NCI-H446 (cell line): Measurements from ENCODE around the gene STK32C.

Source experiments
- DNase-seq, 2 experiments: peaks; one replicate each; lab custom pipeline; 2025; lab: John Stamatoyannopoulos, UW

STK32C gene

GRCh38 chr10:132184816-132185593 lies 122.7 kb downstream of the STK32C start:
- no peak for DNase-seq

- DNase-seq, result no peak
Observed at GRCh38 chr10:132183046-132183445, 124.7 kb downstream of the STK32C start.

GRCh38 chr10:132182591-132182990 lies 125.2 kb downstream of the STK32C start:
- no peak for DNase-seq

GRCh38 chr10:132181691-132182425 lies 125.9 kb downstream of the STK32C start:
- DNase-seq, result no peak

GRCh38 chr10:132180736-132181135 lies 127.0 kb downstream of the STK32C start:
- no peak for DNase-seq

GRCh38 chr10:132179551-132180392 lies 128.0 kb downstream of the STK32C start:
- no peak for DNase-seq

DNA sequence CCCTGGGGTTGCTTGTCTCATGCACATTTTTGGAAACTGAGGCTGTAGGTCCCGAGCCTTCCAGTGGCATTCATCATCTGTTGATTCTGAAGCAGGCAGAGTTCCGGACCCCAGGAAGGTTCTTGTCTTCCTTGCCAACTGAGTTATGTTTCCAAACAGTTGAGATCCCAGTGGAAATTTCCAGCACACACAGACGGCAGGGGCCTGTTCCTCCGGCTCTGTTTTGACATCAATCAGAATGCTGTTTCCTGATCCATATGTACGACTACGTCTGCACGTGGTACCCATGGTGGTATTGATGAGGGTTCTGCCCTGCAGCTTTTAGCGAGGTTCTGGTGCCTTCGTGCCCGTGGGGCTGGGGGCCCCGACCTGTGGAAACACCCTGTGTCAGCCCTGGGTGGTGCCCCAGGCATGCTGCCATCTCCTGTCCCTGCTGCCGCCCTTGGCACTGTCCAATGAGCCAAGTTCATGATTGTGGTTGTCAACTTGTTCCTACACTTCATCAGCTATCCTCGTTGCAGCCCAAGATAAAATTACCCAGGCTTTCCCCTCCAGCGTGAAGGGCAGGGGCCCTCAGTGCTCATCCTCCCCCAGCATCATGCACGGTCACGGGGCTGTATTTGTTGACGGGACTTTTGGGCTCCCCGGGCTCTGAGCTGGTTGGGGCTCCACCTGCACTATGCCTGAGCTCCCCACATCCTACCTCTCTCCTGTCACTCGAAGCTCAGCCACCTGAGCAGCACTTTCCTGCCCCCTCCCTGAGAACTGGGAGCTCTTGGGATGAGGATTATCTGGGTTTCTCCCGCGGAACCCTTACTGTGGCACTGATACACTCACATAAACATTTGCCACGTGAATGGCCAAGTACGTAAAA lies 128.8 kb downstream of the STK32C start:
- no peak for DNase-seq

- DNase-seq, result no peak
Observed at GRCh38 chr10:132178046-132178445, 129.7 kb downstream of the STK32C start.

DNA sequence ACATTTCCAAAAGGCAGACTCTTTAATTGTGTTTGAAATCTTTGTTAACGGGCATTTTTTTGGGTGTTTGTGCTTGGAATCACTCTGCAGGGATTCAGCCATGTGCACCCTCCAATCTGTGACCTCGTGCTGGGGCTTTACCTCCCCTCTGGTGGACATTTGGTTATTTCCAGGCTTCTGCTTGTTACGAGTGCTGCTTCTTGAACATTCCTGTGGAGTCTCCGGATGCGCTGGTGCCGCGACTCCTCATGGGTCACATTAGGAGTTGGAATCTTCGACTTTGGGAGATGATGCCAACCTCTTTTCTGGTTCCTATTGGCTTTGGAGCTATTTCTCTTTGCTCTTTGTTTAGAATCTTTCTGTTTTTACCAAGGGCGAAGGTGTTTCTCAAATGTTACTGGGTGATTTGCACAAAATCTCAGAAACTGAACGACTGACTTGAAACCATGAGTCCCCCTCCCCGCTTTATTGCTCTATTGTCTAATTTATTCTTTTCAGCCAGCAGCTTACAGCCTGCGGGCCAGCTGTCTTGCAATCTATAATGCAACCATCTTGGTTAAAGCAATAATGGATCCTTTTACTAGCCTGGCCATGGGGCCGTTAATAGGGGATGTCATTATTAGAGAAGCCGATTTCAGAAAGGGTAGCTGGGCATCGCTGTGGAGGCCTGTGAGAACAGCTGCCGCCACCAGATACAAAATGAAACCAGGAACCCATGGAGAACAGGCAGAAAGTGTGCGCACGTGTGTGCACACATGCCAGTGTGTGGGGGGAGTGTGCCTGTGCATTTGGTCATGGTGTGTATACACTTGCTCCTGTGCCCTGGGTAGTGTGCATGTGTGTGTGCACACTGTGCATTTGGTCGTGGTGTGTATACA lies 130.9 kb downstream of the STK32C start:
- no peak for DNase-seq

GRCh38 chr10:132175907-132176581 lies 131.7 kb downstream of the STK32C start:
- DNase-seq, result no peak

GRCh38 chr10:132175408-132175807 lies 132.3 kb downstream of the STK32C start:
- no peak for DNase-seq

DNA sequence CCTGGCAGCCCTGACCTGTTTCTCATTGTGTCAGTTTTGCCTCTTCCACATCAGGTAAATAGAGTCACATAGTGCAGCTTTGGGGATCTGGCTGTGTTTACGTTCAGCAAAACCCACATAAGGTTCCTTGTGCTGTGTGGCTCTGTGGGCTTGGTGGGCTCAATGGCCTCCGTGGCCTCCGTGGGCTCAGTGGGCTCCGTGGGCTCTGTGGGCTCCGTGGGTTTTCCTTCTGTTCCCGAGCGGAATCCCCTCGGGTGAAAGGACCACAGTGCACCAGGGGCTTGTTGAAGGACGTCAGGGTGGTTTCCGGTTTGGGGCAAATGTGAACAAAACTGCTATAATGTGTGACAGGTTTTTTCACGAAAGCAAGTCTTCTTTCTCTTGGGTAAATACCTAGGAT lies 133.5 kb downstream of the STK32C start:
- no peak for DNase-seq

- DNase-seq, result no peak
Observed at GRCh38 chr10:132173185-132173584, 134.6 kb downstream of the STK32C start.

DNA sequence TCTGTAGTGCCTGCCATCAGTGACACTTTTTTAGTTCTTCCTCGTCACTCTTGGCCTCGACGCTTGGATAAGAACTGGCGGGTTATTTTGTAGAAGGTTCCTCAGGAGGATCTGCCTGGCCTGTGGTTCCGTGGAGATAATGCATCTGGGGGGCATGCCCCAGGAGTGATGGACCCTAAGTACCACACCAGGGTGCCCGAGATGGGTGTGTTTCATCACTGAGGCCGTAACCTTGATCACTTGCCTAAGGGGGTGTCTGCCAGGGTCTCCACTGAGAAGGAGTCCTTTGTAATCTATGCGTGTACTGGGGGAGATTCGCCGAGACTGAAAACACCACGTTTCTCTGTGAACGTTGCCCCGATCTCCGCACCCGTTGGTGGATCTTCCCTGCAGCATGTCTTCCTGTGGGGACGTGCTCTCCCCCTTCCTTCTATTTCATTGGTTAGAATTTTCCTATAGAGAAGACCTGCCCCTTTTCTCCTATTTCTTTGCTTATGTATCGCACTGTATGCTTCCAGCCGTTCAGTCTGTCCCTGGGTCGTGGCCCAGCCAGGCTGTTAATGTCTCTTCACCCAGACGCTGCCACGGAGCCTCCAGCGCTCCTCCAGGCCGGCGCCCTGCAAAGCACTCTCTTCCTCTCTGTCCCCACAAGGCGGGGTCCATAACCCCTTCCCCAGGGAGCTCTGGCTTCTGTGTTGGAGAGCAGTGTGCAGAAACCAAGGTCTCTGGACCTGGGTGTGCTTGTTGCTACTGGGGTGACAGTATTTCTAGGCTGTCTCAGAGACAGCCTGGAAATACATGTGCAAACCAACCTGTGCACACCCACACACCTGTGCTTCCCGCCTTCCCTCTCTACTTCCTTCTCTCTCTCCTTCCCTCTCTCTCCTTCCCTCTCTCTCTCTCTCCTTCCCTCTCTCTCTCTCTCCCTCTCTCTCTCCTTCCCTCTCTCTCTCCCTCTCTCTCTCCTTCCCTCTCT lies 135.4 kb downstream of the STK32C start:
- no peak for DNase-seq

DNA sequence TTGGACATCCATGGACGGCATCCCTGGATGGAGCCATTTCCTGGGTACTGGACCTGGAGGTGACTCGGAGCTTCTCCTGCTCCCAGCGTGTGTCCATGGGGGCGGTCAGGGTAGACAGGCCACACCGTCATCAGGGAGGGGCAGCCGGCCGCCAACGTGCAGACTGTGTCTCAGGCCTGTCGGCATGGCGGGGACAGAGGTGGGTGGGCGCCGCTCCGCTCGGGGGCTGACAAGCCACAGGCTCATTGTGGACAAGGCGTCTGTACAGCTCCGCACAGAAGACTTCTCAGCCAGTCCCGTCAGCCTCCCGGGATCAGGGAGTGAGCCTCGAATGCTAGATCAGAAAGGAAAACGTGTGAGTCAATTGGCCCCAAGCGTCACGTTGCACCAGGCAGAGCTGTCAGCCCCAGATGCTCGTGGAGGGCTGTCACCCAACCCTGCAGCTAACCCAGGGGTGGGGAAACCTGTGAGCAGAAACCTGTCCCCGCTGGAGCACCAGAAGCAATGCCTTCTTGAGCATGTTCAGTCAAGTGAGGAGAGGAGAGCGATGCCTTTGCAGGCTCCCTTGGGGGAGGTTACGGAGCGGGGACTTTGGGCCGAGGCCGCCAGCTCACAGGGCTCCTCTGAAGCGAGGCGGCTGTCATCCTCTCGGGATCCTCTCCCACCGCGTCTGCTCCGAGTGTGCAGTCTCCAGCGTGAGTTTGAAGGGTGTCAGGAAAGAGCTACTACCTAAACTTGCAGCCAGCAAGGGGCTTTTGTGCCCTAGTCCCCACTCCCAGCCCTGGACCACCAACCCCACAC lies 137.0 kb downstream of the STK32C start:
- DNase-seq, result no peak

DNA sequence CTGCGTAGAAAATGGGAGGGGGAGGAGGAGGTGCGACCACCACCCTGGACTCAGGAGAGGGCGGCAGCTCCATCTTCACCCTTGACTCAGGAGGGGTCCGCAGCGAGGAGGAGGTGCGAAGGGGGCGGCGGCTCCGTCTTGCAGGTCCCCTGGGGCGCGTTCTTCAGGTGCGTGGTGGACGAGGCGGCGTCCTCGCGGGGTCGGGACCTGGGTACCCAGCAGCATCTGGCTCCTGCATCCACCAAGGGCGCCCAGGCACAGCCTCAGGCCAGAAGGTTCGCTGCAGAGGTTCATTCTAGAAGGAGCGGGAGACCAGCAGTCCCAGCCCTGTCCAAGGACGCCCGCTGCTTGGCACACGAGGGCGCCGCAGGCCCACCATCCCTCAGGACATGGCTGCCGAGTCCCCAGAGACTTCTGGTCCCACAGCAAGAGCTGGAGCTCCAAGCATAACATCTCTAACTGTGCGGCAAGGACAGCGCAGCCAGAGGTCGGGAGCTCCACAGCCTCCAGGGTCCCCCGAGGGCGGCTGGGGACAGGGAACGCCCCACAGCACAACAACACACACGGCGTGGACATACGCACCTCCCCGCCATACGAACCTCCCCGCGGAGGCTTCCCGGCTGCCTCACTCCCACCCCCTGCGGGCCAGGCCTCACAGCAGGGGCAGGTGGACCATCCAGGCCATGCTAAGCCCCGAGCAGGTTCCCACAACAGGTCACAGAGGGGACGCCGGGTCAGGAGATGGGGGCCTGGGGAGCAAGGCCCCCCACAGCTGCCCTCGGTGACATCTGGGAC lies 137.8 kb downstream of the STK32C start:
- no peak for DNase-seq
